Stimulated activated CD8-positive, alpha-beta memory T cell treated with anti-CD3 and anti-CD28 coated beads, Interleukin-7, amount 100 ng/mL, for 1 hour (primary cell): Measurements from ENCODE around the gene MAGI1.
"Not testable (repeated sequence)": the region's sequence is repeated elsewhere in the genome, so short reads cannot be mapped to it uniquely, and the experiment has no call there.

Experiments
- DNase-seq, 2 donors: peaks; one replicate each; pipeline ENCODE4 v3.0.0-alpha.2; 2020; ENCODE audit warnings: low read depth in 2 of 2

MAGI1 gene

DNA sequence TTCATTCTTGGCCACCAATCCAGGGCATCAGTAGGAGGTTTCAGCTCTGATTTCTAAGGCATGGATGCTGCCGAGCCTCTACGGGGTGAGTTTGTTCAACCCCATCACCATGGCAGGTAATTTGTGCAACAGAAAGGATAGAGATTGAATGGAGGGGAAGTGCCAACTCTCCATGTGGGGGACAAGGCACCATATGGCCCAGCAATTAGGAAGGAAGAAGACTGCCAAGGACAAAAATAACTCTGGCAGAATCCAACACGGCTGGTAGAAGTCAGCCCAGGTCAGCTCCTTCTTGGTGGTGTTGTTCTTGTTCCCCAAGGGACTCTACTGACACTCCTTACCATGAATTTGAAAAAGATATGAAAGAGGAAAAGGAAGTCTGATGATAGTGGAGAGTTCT, 503.9 kb downstream of the MAGI1 start:
- DNase-seq: no peak

DNA sequence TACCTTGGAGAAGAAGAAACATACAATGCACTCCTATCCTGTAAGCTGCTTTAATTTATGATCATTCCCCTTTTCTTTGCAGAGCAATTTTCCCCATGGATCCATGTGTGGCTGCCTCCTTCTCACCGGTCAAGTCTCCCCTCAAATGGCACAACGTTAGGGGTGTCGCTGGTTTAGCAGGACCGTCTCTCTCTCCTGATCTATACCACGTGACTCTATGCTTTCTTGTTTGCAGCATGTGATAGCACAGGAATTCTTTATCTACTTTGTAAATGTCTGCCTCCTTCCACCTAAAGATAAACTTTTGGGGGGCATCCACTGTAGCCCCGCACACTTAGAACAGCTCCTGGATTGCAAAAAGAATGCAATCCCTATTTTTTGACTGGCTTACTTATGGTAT, 506.0 kb downstream of the MAGI1 start:
- DNase-seq: no peak

DNA sequence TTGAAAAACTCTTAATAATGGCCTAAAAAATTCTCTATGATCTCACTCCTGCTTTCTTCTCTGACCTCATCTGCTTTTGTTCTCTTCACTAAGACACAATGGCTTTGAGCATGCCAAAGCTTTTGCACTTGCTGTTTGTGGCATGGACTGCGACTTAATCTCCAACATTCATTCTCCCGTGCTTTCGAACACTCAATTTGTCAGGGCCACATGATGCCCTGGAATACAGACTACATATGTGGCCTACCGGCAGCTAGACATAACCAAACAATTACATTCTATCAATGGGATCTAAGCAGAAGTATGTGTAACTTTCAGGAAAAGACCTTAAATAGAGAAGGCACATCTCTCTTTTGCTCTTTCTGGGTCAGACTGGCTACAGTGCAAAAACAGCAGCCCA, 506.5 kb downstream of the MAGI1 start:
- DNase-seq: no peak

DNA sequence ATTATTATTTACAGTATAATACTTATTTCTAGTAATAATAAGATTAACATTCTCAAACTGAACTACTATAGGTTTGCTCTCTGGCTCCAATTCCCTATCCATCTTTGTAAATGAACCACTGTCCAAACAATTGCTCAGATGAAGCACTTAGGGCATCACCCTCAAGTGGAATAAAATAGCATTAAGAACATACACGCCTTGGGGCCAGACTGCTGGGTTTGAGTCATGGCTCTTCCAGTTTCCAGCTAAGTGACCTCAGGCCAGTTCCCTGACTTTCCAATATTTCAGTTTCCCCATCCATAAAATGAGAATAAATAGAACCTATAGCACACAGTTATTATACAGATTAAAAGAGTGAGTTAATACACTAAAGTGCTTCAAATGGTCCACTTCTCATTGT, 507.2 kb downstream of the MAGI1 start:
- no peak for DNase-seq

DNA sequence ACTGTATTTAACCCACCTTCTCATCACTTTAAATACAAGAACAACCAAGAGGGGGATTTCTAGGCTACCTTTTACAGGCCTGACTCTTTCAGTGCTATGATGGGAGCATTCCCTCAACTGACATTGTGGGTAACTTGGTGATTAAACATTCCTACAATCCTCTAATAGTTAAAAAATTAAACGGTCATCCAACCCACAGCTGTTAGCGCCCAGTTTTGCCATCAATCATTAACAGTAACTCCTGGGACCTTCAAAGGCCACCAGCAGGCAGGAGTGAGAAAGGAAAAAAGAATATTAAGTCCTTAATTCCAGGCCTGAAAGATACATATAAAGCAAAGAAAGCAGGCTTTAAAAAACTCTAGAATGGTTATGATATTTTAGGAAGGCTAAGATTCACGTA, 512.1 kb downstream of the MAGI1 start:
- no peak for DNase-seq

DNA sequence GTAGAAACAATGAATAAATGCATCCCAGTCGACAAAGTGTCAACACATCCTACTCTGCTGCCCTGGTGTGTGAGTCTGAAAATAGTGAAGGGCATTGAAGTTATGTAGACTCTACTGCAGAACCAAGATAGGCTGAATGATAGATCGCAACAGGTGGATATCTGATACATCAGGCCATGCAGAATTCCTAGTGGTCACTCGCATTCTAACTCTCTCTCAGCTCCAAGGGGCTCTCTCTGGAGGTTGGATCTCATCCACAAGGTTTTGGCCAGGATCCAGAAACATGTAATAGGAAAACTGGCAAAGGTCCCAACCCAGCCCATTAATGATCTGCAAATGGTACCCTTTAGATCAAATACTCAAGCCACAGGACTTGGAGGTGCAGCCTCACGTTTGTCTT, 514.1 kb downstream of the MAGI1 start:
- DNase-seq: no peak

DNA sequence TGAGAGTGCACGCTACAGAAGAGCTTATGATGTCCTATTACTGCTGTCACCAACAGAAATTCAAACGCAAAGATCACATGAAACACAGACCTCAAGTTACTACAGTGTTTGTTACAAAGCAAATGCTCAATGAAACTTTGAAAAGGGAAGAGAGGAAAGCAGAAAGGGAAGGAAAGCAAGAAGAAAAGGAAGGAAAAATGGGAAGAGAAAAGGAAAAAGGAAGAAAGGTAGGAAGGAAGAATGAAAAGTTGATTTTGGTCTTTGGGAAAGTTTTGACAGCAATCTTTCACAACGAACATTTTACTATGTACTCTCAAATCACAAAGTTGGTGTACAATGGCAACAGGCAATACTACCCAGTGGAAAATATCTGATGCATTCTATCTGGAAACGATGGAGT, 514.8 kb downstream of the MAGI1 start:
- no peak for DNase-seq

DNA sequence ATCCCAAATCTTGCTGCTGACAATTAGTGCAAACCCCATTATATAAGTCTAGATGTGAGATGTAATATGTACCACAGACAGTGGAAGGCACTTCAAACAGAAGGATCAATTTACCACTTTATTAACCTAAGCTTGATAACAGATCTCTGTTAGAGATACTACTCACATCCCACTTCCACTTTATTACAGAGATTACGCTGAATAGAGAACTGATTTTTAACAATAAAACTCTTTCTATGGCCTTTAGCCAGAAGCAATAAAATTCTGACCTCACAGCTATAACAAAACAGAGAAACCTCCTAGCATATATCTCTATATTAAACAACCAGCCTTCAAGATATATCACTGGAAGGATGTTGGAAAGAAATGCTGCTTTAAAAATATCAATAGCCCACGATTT, 517.7 kb downstream of the MAGI1 start:
- DNase-seq: no peak

DNA sequence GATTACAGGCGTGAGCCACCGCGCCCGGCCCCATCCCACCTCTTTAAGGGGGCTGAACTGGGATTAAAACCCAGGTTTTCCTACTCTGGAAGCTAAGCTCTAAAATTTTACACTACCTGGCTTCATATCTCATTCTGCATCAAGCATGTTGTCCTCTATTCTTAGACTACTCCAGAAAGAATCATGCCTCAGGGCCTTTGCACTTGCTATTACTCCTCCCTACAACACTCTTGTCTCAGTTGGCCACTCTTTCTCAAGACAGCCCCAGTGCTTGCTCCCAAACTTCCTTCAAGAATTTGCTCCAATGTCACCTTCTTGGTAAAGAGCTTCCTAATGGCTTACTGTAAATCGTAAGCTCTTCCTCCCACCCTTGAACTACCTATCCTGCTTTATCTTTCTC, 521.7 kb downstream of the MAGI1 start:
- no peak for DNase-seq

DNA sequence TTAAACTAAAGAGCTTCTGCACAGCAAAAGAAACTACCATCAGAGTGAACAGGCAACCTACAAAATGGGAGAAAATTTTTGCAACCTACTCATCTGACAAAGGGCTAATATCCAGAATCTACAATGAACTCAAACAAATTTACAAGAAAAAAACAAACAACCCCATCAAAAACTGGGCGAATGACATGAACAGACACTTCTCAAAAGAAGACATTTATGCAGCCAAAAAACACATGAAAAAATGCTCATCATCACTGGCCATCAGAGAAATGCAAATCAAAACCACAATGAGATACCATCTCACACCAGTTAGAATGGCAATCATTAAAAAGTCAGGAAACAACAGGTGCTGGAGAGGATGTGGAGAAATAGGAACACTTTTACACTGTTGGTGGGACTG, 524.4 kb downstream of the MAGI1 start:
- DNase-seq: not testable (repeated sequence)

DNA sequence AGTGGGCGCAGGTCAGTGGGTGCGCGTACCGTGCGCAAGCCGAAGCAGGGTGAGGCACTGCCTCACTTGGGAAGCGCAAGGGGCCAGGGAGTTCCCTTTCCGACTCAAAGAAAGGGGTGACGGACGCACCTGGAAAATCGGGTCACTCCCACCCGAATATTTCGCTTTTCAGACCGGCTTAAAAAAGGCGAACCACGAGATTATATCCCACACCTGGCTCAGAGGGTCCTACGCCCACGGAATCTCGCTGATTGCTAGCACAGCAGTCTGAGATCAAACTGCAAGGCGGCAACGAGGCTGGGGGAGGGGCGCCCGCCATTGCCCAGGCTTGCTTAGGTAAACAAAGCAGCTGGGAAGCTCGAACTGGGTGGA, 529.3 kb downstream of the MAGI1 start:
- DNase-seq: not testable (repeated sequence)

DNA sequence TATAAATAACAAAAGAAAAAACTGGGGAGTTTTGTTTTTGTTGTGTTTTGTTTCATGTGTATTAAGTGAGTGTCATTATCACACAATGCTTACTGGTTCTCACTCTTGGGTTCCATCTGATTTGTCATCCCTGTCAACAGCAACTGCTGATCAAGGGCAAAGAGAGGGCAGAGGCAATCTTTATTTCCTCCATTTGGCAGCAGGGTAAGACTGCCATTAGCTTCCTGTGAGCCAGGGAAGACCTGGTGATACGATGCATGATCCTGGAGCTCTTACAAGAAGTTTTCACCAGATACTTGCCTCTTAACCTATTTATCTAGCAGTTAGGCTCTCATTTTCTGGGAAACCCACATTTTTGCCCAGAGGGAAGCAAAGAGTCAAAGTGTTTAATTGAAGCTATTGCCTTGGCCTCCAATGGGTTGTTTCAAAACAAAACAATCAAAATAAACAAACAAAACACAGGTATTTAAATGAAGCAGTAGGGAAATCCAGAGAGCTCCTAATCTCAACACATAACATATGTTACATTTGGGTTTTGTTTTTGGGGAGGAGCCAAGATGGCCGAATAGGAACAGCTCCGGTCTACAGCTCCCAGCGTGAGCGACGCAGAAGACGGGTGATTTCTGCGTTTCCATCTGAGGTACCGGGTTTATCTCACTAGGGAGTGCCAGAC, 529.8 kb downstream of the MAGI1 start:
- DNase-seq: no peak

DNA sequence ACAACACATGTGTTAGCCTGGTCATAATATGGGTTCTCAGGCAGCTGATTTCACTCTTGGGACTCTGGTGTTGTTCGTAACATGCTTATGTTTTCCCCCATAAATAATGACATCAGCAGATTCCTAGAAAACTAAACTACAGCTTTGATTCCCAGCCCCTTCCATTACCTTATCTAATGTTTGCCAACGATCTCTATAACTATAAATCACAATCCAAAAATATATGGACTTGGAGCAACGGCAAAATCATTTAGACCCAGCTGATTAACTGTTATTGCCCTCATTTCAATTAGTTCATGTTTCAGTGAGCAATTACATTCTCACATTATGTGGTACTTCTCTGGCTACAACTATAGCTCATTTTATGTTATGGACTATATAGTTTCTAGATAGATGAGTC, 531.3 kb downstream of the MAGI1 start:
- no peak for DNase-seq

DNA sequence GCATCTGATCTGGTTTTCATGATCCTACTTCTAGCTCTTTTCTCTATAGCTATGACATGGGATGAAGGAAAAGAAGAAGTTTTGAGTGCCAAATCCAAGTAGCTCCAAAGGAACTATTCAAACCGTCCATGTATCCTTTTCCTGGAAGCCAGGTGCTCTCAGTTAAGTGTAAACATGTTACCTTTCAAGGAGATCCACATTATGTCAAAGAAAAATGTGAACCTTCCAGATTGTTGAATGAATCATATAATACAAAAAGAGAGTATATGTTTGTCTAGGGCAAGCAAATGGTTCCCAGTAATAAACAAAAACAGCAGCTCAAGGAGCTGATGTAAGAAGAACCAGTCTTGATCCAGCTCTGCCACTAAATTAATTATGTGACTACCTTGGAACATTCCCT, 534.9 kb downstream of the MAGI1 start:
- DNase-seq: no peak

DNA sequence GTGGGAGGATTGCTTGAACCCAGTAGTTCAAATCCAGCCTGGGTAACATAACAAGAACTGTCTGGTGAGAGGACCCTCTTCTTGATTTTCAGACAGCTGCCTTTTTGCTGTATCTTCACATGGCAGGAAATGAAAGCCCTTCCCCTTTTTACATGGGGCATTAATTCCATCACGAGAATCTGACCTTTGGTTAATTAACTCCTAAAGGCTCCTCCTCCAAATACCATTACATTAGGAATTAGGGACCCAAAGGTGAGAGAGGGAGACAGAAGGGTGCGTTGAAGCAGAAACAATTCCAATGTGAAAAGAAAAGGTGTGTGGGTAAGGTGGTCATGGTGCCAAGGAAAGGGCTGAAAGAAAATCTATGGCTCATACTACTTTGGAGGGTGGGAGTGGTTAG, 536.2 kb downstream of the MAGI1 start:
- DNase-seq: no peak

DNA sequence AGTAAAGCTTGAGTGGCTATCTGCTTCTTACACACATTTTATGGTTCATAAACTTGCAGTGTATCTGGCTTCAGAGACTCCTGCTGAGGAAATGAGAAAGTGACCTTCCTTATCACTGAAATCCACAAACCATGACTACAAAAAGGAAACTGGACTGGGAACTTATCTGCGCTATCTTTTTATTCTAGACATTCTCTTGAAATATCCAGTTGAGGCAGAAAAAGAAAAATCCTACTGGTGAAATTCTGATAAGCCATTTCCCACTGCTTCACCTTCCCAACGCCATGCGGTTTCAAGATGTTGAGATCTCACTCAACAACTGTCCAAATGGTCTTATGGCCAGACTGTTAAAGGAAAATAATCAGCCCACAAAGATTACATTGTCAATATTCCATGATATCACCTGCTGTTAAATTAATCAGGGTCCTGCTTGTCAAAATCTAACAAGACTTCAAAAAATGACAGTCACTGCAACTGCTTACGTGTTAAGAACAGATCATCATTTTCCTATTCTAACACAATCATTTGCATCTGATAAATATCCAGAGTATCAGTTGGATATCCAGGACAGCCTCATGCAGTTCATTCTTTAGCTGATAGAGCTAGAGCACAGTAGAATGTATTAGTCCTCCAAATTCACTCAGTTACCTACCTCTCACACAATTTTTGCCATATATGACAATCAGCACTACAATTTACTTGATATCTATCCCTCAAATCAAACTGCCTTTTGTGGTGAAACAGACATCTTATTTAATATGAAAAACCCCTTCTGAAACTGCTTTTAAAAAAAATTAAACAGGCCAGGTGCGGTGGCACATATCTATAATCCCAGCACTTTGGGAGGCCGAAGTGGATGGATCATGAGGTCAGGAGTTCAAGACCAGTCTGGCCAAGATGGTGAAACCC, 538.1 kb downstream of the MAGI1 start:
- no peak for DNase-seq

DNA sequence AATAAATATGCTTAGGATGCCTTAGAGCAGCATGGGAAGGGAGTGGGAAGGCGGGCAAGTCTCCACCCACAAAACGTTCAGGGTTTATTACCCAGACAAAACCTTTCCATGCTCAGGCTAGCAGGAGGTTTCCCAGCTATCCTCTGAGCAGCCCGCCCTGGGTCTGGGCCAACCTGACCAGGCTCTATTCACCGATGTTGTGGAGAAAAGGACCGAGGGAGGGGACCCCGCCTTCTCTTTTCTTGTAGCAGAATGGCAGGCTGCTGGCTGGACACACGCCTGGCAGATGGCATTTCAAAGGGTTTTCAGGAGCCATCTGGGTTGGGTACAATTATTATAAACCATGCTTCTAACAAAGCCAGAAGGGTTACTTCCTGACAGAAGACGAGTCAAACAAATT, 540.9 kb downstream of the MAGI1 start:
- no peak for DNase-seq

DNA sequence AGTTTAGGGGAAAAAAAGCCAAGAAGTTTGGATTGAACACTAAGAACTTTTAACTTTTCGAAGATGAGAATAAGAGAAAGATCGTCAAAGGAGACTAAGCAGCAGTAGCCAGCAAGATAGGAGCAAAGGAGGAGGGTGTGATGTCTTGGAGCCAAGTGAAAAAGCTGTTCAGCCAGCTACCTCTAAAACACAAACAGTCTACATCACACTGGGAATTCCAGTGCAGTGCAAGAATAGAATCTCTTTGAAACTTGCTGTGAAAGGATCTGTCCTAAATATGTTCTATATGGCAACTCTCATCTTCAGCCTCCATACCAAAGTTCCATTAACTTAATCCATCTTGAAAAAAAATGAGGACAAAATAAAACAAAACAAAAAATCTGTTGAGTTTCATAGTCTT, 541.5 kb downstream of the MAGI1 start:
- no peak for DNase-seq

DNA sequence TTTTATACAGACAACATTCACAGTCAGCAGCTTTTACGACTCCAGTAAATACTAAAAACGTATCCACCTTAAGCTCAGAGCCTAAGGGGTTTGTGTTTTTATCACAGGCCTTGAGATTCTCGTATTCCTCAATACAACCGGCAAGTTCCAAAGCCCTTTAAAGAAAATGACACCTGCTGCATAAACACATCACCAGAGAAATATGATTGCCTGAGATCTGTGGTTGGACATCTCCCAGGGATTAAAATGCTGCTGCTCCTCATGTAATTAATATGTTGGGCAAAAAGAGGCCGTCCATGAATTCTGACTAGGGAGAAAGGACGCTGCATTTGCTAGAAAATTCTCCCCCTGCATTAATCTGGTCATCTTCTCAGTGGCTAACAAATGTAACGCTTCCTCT, 544.8 kb downstream of the MAGI1 start:
- DNase-seq: no peak

DNA sequence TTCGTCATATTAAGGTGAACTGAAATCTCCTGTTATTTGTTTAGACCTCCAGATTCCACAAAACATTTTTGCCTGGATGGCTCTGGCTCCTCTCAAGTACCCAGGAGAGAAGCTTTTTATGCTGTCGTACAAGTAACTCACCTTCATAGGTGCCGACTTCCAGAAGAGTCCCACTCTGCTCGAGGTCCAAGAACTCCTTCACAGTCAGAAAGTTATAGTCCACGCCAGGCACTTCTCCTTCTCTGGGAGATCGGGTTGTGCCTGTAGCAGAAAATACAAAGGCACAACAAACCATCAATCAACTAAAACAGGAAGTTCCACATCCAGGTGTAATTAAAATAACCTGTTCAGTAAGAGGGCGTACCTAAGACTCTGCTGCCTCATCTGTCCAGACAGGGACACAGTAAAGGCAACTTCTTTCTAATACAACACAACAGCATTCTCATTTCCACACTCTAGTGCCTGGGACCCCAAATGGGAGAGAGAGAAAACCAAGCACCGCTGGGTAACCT, 545.3 kb downstream of the MAGI1 start:
- DNase-seq: no peak

DNA sequence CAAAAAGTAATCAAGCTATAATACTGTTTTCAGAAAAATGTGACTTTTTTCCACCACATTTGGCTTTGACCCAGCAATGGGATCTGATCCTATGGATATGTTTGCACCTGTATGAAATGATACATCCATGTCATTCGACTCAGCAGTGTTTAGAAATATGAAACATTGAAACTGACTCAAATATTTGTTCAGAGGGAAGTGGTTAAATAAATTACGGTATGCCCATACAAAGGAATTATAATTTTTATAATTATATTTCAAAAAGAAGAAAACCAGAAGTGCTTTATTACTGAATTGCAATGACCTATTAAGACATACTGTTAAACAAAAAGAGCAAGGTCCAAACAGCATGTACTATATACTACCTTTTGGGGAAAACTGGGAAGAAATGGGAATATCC, 546.5 kb downstream of the MAGI1 start:
- no peak for DNase-seq

DNA sequence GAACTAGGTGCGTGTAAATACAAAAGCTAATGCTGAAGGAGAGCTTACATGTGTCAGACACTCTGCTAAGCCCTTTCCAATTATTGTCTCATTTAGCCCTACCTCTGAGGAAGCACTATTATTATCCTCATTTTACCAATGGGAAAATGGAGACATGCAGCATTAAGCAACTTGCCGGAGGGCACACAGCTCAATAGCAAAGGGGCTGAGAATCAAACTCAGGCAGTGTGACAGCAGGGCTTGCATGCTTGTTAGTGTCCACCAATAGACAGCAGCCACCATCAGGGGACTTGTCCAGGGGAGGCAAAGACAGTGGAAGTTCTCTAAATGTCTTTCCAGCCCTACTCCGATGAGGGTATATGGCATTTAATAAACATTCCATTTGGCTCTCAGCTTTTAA, 548.6 kb downstream of the MAGI1 start:
- DNase-seq: no peak

DNA sequence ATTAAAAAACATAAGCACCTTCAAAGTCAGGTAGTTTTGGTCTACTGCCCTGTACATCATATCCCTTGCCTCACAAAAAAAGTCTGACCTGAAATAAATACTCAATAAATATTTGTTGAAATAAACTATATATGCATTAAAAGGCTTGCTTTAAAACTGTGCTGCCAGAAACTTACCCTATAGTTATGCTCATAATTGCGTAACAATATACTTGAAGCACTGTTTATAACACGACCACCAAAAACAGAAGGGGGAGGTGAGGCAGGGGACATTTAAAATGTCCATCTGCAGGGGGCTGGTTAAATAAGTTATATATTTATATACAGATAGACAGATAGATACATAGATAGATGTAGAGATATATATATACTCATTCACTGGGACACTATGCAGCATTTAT, 549.5 kb downstream of the MAGI1 start:
- DNase-seq: no peak
